ENCODE results near the gene ADAMTSL5.
A peak's percentile ranks its signal among the peaks of the same experiment; 100 is the strongest.
"Not testable (repeated sequence)": the region's sequence is repeated elsewhere in the genome, so short reads cannot be mapped to it uniquely, and the experiment has no call there.

Gene ADAMTSL5

DNA sequence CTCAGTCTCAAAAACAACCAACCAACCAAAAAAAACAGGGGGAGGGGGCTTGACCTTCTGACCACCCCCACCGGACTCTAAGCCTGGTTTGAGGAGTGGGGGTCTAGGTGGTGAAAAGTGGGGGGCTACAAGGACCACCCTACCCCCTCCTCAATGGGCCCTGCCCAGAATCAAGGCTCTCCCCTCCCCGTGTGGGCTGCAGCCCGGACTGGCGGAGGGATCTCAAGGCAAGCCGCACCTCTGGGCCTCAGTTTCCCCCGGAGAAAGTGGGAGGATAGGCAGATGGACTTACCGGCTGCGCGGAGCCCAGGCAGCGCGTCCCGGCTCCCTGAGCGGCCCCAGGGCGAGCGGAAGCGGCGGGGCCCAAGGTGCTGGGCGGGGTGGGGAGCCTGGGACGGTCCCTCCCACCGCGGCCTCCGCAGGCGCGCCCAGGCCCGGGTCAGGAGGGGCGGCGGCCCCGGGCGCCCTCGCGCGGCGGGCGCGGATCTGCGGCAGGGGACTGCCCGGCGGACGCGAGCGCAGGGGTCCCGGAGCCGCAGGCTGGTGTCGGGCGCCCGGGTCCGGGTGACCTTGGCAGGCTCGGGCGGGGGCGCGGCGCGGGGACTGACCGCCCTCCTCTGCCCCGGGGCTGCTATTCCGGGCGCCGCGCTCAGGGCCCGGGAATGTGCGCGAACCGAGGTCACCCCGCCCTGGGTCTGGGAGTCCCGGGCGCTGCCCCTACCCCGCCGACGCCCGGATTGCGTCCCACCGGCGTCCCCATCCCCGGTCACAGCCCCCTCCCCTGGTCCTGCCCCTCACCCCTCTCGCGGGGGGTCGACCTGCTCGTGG is at the start of gene ADAMTSL5:
Gene ADAMTSL5, minus strand, starts transcription at position 349 of the 828 bp plus-strand sequence. CDS start 2,076 bp downstream, outside the sequence.
- DNase-seq, result peak; percentile 74 to 83

- DNase-seq, result no peak
Observed at GRCh38 chr19:1561236-1561842, 48.5 kb upstream of the ADAMTSL5 start.

DNA sequence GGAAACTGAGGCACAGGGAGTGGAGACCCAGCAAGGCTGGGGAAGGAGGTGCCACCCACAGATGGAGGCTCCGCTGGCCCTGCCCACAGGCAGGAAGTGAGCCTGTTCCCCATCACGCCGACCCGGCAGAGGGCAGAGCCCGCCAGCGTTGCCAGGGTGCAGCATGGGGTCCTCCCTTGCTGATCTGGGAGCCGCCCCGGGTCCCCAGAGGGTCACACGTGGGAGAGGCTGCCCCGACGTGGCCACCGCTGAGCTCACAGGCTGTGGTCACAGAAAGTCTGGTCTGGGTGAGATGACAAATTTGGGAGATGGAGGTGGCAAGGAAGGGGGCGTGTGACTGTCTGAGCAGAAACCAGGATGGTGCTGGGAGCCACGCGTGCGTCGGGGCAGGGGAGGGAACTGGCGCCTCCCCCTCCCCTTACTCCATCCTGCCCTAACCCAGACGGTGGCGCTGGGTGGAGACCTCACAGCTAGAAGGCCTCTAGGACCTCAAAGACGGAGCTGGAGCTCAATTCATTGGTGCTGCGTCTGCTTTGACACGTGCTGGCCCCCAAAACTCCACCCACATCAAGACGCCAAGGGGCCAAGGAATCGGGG is 47.6 kb upstream of the ADAMTSL5 start:
- no peak for DNase-seq

DNA sequence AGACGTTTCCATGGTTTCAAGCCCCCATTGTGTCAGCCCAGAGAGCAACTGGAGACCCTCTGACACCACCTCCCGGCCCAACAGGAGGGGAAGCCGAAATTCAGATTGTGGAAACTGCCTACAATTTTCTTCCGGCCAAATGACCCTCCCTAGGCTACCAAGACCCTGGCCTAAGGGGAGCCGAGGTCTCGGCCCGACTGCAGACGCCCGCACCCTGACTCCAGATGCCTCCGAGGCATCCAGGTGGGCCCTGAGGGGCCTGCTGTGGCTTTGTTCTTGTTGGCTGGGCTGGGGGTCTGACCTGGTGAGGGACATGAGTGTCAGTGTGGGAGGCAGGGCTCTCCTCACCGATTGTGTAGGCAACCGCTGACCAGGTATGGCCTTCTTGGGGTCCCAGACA is 45.7 kb upstream of the ADAMTSL5 start:
- no peak for DNase-seq

- DNase-seq, result no peak
Observed at GRCh38 chr19:1556390-1557070, 43.7 kb upstream of the ADAMTSL5 start.

- DNase-seq, result no peak
Observed at GRCh38 chr19:1555487-1556389, 42.9 kb upstream of the ADAMTSL5 start.

DNA sequence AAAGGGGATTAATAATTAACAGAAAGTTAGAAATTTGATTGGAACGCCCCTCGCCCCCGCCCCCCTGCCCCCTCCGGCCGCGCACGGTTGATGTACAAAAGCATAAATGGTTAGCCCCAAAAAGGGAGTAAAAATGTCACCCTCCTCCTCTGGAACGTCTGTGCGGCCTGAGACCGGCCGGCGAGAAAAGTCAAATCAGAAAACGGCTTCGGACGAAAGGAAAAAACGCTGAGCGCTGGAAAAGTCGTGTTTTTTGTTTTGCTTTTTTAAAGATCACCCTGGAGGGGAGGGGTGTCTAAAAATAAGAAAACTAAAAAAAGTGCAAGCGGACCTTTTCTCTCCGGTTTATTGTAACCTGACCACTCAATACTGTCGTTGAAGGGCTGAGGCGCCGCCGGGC is 42.1 kb upstream of the ADAMTSL5 start:
- DNase-seq, result no peak

DNA sequence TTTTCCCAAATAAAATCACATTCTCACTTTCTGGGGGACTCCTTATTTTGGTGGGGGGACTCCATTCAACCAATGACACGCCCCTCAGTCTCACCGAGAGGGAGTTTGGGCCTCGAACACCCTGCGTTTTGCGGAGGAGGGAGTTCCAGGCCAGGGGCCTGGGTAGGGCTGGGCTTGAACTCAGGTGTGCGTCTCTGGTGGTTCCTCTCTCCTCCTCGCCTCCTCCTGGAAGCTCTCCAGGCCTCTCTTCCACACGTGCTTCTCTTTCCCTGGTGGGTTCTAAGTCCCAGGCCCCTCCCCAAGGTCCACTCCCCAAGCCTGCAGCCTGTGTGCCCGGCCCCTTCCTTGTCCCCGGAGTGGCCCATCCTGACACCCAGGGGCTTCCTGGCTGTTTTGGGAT is 40.6 kb upstream of the ADAMTSL5 start:
- DNase-seq, result no peak

DNA sequence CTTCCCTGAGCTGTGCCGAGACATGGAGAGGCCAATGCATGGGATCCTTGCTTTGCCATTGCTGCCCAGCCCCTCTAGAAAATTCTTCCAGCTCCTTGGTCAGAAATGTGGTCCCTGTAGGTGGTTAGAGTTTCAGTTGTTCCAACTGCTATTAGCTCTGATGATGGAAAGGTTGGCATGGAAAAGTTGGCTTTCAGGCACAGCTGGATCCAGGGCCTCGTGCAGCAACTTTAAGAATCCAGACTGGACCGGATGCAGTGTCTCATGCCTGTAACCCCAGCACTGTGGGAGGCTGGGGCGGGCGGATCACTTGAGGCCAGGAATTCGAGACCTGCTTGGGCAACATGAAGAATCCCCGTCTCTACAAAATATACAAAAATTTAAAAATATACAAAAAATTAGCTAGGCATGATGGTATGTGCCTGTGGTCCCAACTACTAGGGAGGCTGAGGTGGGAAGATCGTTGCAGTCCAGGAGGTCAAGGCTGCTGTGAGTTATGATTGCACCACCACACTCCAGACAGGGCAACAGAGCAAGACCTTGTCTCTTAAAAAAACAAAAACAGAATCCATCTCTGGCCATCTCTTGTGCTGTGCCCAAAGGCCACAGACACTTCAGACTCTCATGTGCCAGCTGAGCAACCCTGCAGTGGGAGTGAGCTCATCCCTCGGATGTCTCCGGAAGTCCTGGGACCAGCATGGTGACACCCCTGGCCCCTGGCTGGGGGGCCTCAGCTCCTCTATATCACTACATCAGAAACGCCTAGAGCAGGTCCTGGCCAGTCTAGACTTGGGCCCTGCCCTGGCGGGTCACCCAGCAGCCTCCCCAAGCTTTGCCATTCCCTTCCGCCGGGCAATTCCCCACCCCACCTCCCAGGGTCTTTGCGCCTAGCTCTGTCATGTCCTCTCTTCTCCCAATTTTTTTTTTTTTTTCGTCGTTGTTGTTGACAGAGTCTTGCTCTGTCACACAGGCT is 38.5 kb upstream of the ADAMTSL5 start:
- no peak for DNase-seq

DNA sequence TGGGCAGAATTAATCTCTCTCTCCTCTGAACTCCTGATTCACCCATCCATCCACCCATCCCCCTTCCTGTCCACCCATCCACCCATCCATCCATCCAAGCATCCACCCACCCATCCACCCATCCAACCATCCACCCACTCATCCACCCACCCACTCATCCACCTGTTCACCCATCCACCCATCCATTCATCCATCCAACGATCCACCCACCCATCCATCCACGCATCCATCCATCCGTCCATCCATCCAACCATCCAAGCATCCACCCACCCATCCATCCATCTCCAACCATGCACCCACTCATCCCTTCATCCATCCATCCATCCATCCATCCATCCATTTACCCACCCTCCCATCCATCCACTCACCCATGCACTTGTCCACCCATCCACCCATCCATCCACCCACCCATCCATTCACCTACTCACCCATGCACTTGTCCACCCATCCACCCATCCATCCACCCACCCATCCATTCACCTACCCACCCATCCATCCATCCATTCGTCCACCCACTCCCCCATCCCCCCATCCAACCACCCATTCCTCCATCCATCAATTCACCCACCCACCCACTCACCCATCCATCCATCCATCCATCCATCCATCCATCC is 36.6 kb upstream of the ADAMTSL5 start:
- DNase-seq, result no peak

GRCh38 chr19:1540365-1540925 is 27.6 kb upstream of the ADAMTSL5 start:
- DNase-seq, result no peak

GRCh38 chr19:1539749-1540148 is 26.9 kb upstream of the ADAMTSL5 start:
- not testable (repeated sequence) for DNase-seq

DNA sequence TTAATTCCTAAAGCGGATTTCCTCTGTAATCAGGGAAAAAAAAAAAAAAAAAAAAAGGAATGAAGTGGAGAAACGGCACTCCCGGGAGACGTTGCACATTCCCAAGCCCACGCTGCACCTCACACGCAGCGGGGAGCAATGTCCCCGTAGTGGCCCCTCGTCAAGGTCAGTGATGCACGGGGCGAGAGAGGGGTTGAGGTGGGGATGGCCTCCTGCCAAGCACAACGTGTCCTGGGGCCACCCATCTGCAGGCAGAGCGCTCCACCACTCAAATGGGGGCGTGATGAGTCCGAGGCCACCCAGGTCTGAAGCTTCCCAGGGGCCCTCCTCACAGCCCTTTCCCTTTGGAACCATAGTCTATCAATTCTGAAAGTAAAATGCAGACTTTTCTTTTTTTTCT is 26.2 kb upstream of the ADAMTSL5 start:
- no peak for DNase-seq

DNA sequence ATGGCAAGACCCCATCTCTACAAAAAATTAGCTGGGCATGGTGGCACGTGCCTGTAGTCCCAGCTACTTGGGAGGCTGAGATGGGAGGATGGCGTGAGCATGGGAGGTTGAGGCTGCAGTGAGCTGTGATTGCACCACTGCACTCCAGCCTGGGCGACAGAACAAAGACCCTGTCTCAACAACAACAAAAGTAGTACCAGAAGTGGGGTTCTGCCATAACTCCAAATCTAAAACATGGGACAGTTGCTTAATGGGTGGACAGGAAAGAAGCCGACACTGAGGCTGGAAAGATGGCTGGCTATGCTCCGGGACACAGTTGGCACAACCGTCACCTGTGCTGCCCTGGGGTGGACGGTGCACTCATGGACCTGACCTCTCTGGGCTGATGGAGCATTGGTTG is 22.9 kb upstream of the ADAMTSL5 start:
- DNase-seq, result not testable (repeated sequence)

GRCh38 chr19:1534972-1535371 is 22.2 kb upstream of the ADAMTSL5 start:
- DNase-seq, result no peak

DNA sequence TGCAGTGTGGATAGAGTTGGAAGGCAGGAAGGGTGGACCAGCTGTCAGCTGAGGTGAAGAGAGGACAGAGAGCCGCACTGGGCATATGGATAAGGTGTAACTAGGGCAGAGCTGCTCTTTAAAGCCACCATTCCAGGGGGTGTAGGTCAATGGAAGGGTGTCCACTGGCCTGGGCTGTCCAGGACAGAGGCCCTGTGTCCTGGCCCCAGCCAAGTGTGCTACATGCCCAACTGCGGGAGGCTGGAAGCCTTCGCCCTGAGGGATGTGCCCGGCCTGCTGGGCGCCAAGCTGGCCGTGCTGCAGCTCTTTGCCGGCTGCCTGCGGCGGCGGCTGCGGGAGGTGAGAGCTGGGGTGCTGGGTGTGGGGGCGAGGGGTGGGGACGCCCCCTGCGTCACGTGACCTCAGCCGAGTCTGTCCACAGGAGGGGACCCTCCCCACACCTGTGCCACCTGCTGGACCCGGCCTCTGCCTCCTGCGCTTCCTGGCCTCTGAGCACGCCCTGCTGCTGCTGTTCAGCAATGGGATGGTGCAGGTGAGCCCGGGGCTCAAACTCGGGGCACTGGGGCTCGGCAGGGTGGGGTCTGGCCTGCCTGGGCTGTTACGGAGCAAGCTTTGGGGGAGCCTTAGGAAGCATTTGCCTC is 20.8 kb upstream of the ADAMTSL5 start:
- no peak for DNase-seq

- DNase-seq, result no peak
Observed at GRCh38 chr19:1532003-1532402, 19.2 kb upstream of the ADAMTSL5 start.

GRCh38 chr19:1531587-1531986 is 18.8 kb upstream of the ADAMTSL5 start:
- no peak for DNase-seq

GRCh38 chr19:1530856-1531255 is 18.0 kb upstream of the ADAMTSL5 start:
- DNase-seq, result not testable (repeated sequence)

DNA sequence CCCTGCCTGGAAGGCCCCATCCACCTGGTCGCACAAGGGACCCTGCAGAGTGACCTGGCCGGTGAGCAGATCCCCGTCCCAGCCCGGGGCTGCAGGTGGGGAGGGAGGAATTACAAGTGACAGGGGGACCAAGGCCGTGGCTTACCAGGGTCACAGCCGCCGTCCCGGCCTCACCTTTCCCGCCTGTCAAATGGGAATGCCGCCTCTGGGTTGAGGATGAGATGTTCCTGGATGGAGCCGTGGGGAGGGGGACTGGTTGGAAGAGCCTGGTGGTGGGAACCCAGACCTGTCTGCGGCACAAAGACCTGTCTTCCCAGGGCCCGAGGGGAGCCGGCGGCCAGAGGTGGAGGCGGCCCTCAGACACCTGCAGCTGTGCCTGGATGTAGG is 16.6 kb upstream of the ADAMTSL5 start:
- no peak for DNase-seq

Measured in stimulated activated CD4-positive, alpha-beta T cell treated with anti-CD3 and anti-CD28 coated beads, Interleukin-2, amount 100 ng/mL, for 24 hours (primary cell).